ENCODE measurements around the gene NPR1. TPM values are rescaled to one million over a fixed set of nuclear protein-coding genes. Genes with fewer than 3 reads are reported as not detected.

Gene NPR1
- total and polyA plus RNA-seq, 2 of the 13 experiments (the other 11 are each of a cell fraction or from before 2014, with no cell fraction given) = not detected

- TF ChIP-seq HIC2 (CRISPR knock-in tag; IDR thresholded peaks at IDR 0.05; ENCODE audit: low read depth) (peak; percentile 32; the same call in 1 of the 2 replicates), RFX5 (IDR thresholded peaks at IDR 0.05; ENCODE audit: low read depth, low read length) (0 out of 2 replicates have a peak, but pooled peaks have one; percentile 4), ZFP82 (CRISPR knock-in tag; IDR thresholded peaks at IDR 0.05; ENCODE audit: borderline replicate concordance) (0 out of 2 replicates have a peak, but pooled peaks have one; percentile 55), TOPORS (CRISPR knock-in tag; IDR thresholded peaks at IDR 0.05) (no peak), PAWR (CRISPR knock-in tag; IDR thresholded peaks at IDR 0.05; ENCODE audit: borderline replicate concordance) (no peak), GPBP1L1 (CRISPR knock-in tag; IDR thresholded peaks at IDR 0.05) (no peak), ZMAT3 (CRISPR knock-in tag; conservative IDR thresholded peaks at IDR 0.05) (peak; percentile 85), FOXK2 (IDR thresholded peaks at IDR 0.05) (peak; percentile 37; the same call in 1 of the 2 replicates), AHDC1 (CRISPR knock-in tag; IDR thresholded peaks at IDR 0.05; ENCODE audit: borderline replicate concordance) (peak; percentile 67), TRAFD1 (CRISPR knock-in tag; IDR thresholded peaks at IDR 0.05; ENCODE audit: borderline replicate concordance) (no peak), ATF7 (IDR thresholded peaks at IDR 0.05) (peak; percentile 77), ATF7 (CRISPR knock-in tag; IDR thresholded peaks at IDR 0.05) (peak; percentile 88), PRDM15 (CRISPR knock-in tag; IDR thresholded peaks at IDR 0.05) (no peak)
Observed at GRCh38 chr1:153633754-153634665, 44.5 kb upstream of the NPR1 start, which contains the start of gene CHTOP (continued).

Data from HepG2 (cell line).